Heart right ventricle (tissue), 16 donors: ENCODE results near the gene ZMYND19. TPM values are rescaled to one million over a fixed set of nuclear protein-coding genes. Genes with fewer than 3 reads are reported as not detected.

ENCODE experiments used
- ATAC-seq, 8 donors: fragments of 200-7000 bp; cut with Tn5 transposase; one replicate each; pipeline ENCODE4 v1.9.1; 2020; ENCODE audit warnings: mild to moderate bottlenecking in 8 of 8, moderate library complexity in 8 of 8, moderate number of reproducible peaks in 1 of 8
- DNase-seq, 2 donors: peaks; one replicate each; pipeline ENCODE4 v3.0.0-alpha.2; 2020
- H3K27ac ChIP-seq, 10 donors: fragments of 200-600 bp; sonication (generic) in 2 of 10; one replicate each; pipeline versions ENCODE4 v1.5.0 to v1.8.0; 2020 to 2022; ENCODE audit warnings: mild to moderate bottlenecking in 3 of 10
- H3K27me3 ChIP-seq, 7 donors: fragments of 200-600 bp; one replicate each; pipeline ENCODE4 v1.8.0; 2021 to 2022; ENCODE audit warnings: mild to moderate bottlenecking in 2 of 7
- H3K36me3 ChIP-seq, 9 donors: fragments of 200-600 bp; sonication (generic) in 1 of 9; one replicate each; pipeline versions ENCODE4 v1.5.0 to v1.8.0; 2020 to 2022; ENCODE audit warnings: mild to moderate bottlenecking in 2 of 9
- H3K4me1 ChIP-seq, 9 donors: fragments of 200-600 bp; sonication (generic) in 1 of 9; one replicate each; pipeline versions ENCODE4 v1.5.0 to v1.8.0; 2020 to 2022; ENCODE audit warnings: mild to moderate bottlenecking in 4 of 9
- H3K4me3 ChIP-seq, 10 donors: fragments of 200-600 bp; sonication (generic) in 2 of 10; one replicate each; pipeline versions ENCODE4 v1.5.0 to v1.8.0; 2020 to 2022; ENCODE audit warnings: mild to moderate bottlenecking in 7 of 10, moderate library complexity in 2 of 10
- H3K9me3 ChIP-seq, 11 donors: fragments of 200-600 bp in 10 of 11; sonication (generic) in 2 of 11; one replicate each; pipeline versions ENCODE4 v1.5.0 to v1.8.0; 2013 to 2022; ENCODE audit warnings: mild to moderate bottlenecking in 2 of 11, control low read depth in 1 of 11, moderate library complexity in 1 of 11
- CTCF ChIP-seq, 9 donors: fragments of 200-600 bp; sonication (generic) in 2 of 9; IDR thresholded peaks; one replicate each; pipeline versions ENCODE4 v1.5.0 to v1.8.0; 2021 to 2022; ENCODE audit warnings: antibody characterized with exemption in 9 of 9, mild to moderate bottlenecking in 5 of 9, moderate library complexity in 1 of 9
- WGBS, 2 donors: extraction: QIAGEN DNeasy Blood & Tissue Kit; methylation state at CpG; one replicate each; pipeline ENCODE4 v1.1.7; 2013; ENCODE audit warnings: inconsistent platforms in 1 of 2; 5-methylcytosine and 5-hydroxymethylcytosine counted together
- intact Hi-C, 10 donors: fragments of 100-400 bp; cut with DNase I; formaldehyde crosslinking; loops; one replicate each; pipeline versions ENCODE4 v1.11.1 to v1.14.2; 2022
- long read RNA-seq, 3 donors: library from polyadenylated mRNA; unstranded; transcript quantifications; one replicate each; pipeline ENCODE4 v2.0.0, GENCODE V29; 2020 to 2021
- polyA plus RNA-seq, 2 donors: library from polyadenylated mRNA; stranded (reverse); fragments of 200-250 nt; gene quantifications; one replicate each; pipeline ENCODE4 v1.2.3, GENCODE V29; 2013
- total RNA-seq, 10 donors: library from RNA; stranded (reverse); fragmentation: NEBNext Ultra II Directional in 3 of 10; extraction: Animal tissue kit (Norgen Biotek cat#: 25700) in 3 of 10; gene quantifications; one replicate each; pipeline versions ENCODE4 v1.2.1 to v1.2.4, GENCODE V29; 2021 to 2023
- donor health status: Arrhythmogenic right ventricular cardiomyopathy.
- donor health status: ischemic (EF 13 %, LVEDD 7.1; RV severe dilation, severe dysfunction).
- donor health status: healthy with polysubstance abuse.
- donor health status: DM: no; HTN: yes; CAD: no.
- donor health status: DM: no; HTN: no; CAD: no.
- donor health status: ischemic (EF 25% LVEDD 6.9; RV normal size, moderate dysfunction).
- donor health status: ischemic (EF 25% LVEDD 5.7; RV mildly dilated, moderate dysfunction).
- donor health status: healthy.
- donor health status: DM: yes; HTN: yes; CAD: no.
- donor health status: Ischemic cardiomyopathy.
- donor health status: ischemic (EF 35%, LVEDD 5.7; RV mildly dilated, moderate dysfunction).
- donor health status: nonischemic (EF 11% LVEDD 7.7; RV severe dilation, severe dysfunction).
- donor health status: DM: yes; HTN: yes; CAD: no.
- donor health status: PGD.
- donor health status: ischemic (EF 29% LVEDD 5.4; RV normal size, mild dysfunction).
- donor health status: nonischemic (EF 23%, LVEDD 6.1; RV moderate dilation, normal function).

The ZMYND19 gene
- 10 to 100 TPM in 3 of 10 donors, 1 to 10 TPM in 7; 8.0 to 14.3 (median 8.9) TPM for total RNA-seq
- 10 to 100 TPM; 13.9 to 22.3 TPM for polyA plus RNA-seq
- long read RNA-seq, donor 1, transcript ZMYND19-201 (6 exons, 1,375 nt): major isoform, 24 of 26 reads
- long read RNA-seq, donor 1, partial matches to known transcripts: 1 of 26 reads
- long read RNA-seq, donor 1, other reads (novel, unspliced or antisense): 1 of 26 reads
- long read RNA-seq, donor 2, transcript ZMYND19-201 (6 exons, 1,375 nt): major isoform, 14 of 16 reads
- long read RNA-seq, donor 2, partial matches to known transcripts: 0 of 16 reads
- long read RNA-seq, donor 2, other reads (novel, unspliced or antisense): 2 of 16 reads
- long read RNA-seq, donor 3, partial matches to known transcripts: 1 of 4 reads
- long read RNA-seq, donor 3, other reads (novel, unspliced or antisense): 2 of 4 reads

GRCh38 chr9:137590469-137591383 is at the start of gene ZMYND19:
TSS of gene ZMYND19 (minus strand) at chr9:137590512. CDS start at chr9:137590263, 249 bp downstream.
- ATAC-seq (peak; percentile 96 to 100 (median 99)), DNase-seq (peak; percentile 87 to 93)
- intact Hi-C loops: no loop called here
- peaks cover 0 to 27% (median 14%) of the 10 kb centered on the region in 9 donors for H3K36me3 ChIP-seq
- H3K4me3 ChIP-seq: peak within 1 kb of the TSS; percentile 61 to 99 (median 88)
- H3K4me1 ChIP-seq: peaks cover 10 to 25% (median 17%) of the 10 kb centered on the region in 9 donors
- TF ChIP-seq CTCF (IDR thresholded peaks at IDR 0.05): peak in 1 of 9 donors; percentile 14
- 1 to 2% methylated on average over 91 to 113 of the region's 113 CpGs for WGBS, 2 donors
- H3K27me3 ChIP-seq: no peaks in the 10 kb centered on the region
- H3K9me3 ChIP-seq: no peaks in the 10 kb centered on the region
- H3K27ac ChIP-seq: peak within 1 kb of the TSS in 7 of 10 donors; percentile 19 to 75 (median 31)

GRCh38 chr9:137639303-137640051 is 49.2 kb upstream of the ZMYND19 start:
- Histone ChIP-seq H3K9me3 (no peaks in the 10 kb centered on the region), H3K36me3 (peaks cover 0 to 28% (median 0%) of the 10 kb centered on the region in 9 donors), H3K4me3 (peak overlapping the region in 6 of 10 donors; percentile 6 to 30 (median 16)), H3K27me3 (no peaks in the 10 kb centered on the region), H3K4me1 (peaks cover 0 to 33% (median 12%) of the 10 kb centered on the region in 9 donors), H3K27ac (peak overlapping the region in 2 of 10 donors; percentile 1 to 48)
- 72 to 78% methylated on average over 12 of the region's 12 CpGs for WGBS, 2 donors
- TF ChIP-seq CTCF (IDR thresholded peaks at IDR 0.05): no peak
- ATAC-seq: peak in 2 of 8 donors; percentile 49 to 52
- intact Hi-C loops: loop anchor here in 1 of 10 donors (5.0 kb wide), 1 partner anchor 167 kb away; no protein-coding TSS in a partner anchor
- DNase-seq: no peak

- H3K4me1 ChIP-seq: peaks cover 0 to 26% (median 12%) of the 10 kb centered on the region in 9 donors
- ATAC-seq: no peak
- no peaks in the 10 kb centered on the region for H3K27me3 ChIP-seq
- intact Hi-C loops: loop anchor here in 1 of 10 donors (5.0 kb wide), 1 partner anchor 166 kb away; no protein-coding TSS in a partner anchor
- peak overlapping the region in 2 of 10 donors; percentile 1 to 48 for H3K27ac ChIP-seq
- H3K36me3 ChIP-seq: peaks cover 0 to 23% (median 0%) of the 10 kb centered on the region in 9 donors
- TF ChIP-seq CTCF (IDR thresholded peaks at IDR 0.05): no peak
- no peaks in the 10 kb centered on the region for H3K9me3 ChIP-seq
- 94 to 95% methylated on average over 6 of the region's 6 CpGs for WGBS, 2 donors
- no peak for DNase-seq
- H3K4me3 ChIP-seq: peak overlapping the region in 3 of 10 donors; percentile 3 to 30 (median 20)
These were observed 48.4 kb upstream of the ZMYND19 start for GRCh38 chr9:137638680-137639079.
